BLaER1 treated with 17β-estradiol and CSF1 and Interleukin-3, amounts not matched to agents 10 nM and 100 nM (cell line): ENCODE measurements around the gene BUD31.

Experiments
- H3K27ac ChIP-seq, 11 experiments: shearing (Covaris generic); formaldehyde crosslinking; 2 replicates each; pipeline ENCODE4 v1.8.1; 2022
- H3K27me3 ChIP-seq, 11 experiments: shearing (Covaris generic); formaldehyde crosslinking; 2 replicates each; pipeline ENCODE4 v1.8.1; 2022
- H3K36me3 ChIP-seq, 11 experiments: shearing (Covaris generic); formaldehyde crosslinking; 2 replicates each; pipeline ENCODE4 v1.8.1; 2022
- H3K4me1 ChIP-seq, 10 experiments: shearing (Covaris generic); formaldehyde crosslinking; 2 replicates each; pipeline ENCODE4 v1.8.1; 2022
- H3K4me2 ChIP-seq, 11 experiments: shearing (Covaris generic); formaldehyde crosslinking; 2 replicates each; pipeline ENCODE4 v1.8.1; 2022
- H3K4me3 ChIP-seq, 10 experiments: shearing (Covaris generic); formaldehyde crosslinking; 2 replicates each; pipeline ENCODE4 v1.8.1; 2022
- H3K9ac ChIP-seq, 11 experiments: shearing (Covaris generic); formaldehyde crosslinking; 2 replicates each; pipeline ENCODE4 v1.8.1; 2022
- H3K9me3 ChIP-seq, 11 experiments: shearing (Covaris generic); formaldehyde crosslinking; replicated peaks in 1 of 11; 2 replicates each; pipeline ENCODE4 v1.8.1; 2022
- H4K20me1 ChIP-seq, 11 experiments: shearing (Covaris generic); formaldehyde crosslinking; 2 replicates each; pipeline ENCODE4 v1.8.1; 2022
- Cebpa-rat ChIP-seq, 11 experiments: shearing (Covaris generic); IDR thresholded peaks; 2 replicates each; pipeline ENCODE4 v1.8.1; 2022

The BUD31 gene

GRCh38 chr7:99440195-99440594, 31.4 kb downstream of the BUD31 start:
- no peaks in the 10 kb centered on the region for H3K27me3 ChIP-seq
- peak in 3 of 11 experiments; percentile 24 to 52 (median 44); a peak in 2 of 22 replicates for TF ChIP-seq Cebpa-rat (IDR thresholded peaks at IDR 0.05)
- H3K9ac ChIP-seq = peak overlapping the region; percentile 89 to 97 (median 93); a peak in 21 of 22 replicates
- peak overlapping the region in 2 of 11 experiments; percentile 80 to 88; a peak in 2 of 22 replicates for H3K27ac ChIP-seq
- peak overlapping the region; percentile 82 to 98 (median 94) for H3K4me2 ChIP-seq
- peaks cover 24 to 59% (median 40%) of the 10 kb centered on the region in 10 experiments for H3K4me1 ChIP-seq
- peaks cover 24 to 72% (median 50%) of the 10 kb centered on the region in 11 experiments for H3K36me3 ChIP-seq
- H4K20me1 ChIP-seq = peaks cover 11 to 87% (median 50%) of the 10 kb centered on the region in 11 experiments; a peak in 21 of 22 replicates
- no peaks in the 10 kb centered on the region for H3K9me3 ChIP-seq
- H3K4me3 ChIP-seq = peak overlapping the region; percentile 87 to 99 (median 94)

GRCh38 chr7:99446096-99446495, 37.3 kb downstream of the BUD31 start:
- no peak overlapping the region for H3K4me2 ChIP-seq
- H3K4me3 ChIP-seq = no peak overlapping the region
- H3K4me1 ChIP-seq = peaks cover 0 to 25% (median 7%) of the 10 kb centered on the region in 10 experiments; a peak in 11 of 20 replicates
- no peaks in the 10 kb centered on the region for H3K27me3 ChIP-seq
- no peak overlapping the region for H3K27ac ChIP-seq
- H3K9me3 ChIP-seq = no peaks in the 10 kb centered on the region
- H3K9ac ChIP-seq = no peak overlapping the region
- TF ChIP-seq Cebpa-rat (IDR thresholded peaks at IDR 0.05) = no peak
- H3K36me3 ChIP-seq = peaks cover 79 to 100% (median 96%) of the 10 kb centered on the region in 11 experiments
- peaks cover 24 to 90% (median 48%) of the 10 kb centered on the region in 11 experiments; a peak in 21 of 22 replicates for H4K20me1 ChIP-seq

GRCh38 chr7:99447943-99448342, 39.2 kb downstream of the BUD31 start:
- Histone ChIP-seq H3K4me3 (no peak overlapping the region), H3K9me3 (no peaks in the 10 kb centered on the region), H3K4me1 (peaks cover 0 to 6% (median under 1%) of the 10 kb centered on the region in 10 experiments; a peak in 7 of 20 replicates), H3K27ac (no peak overlapping the region), H3K27me3 (no peaks in the 10 kb centered on the region), H3K4me2 (no peak overlapping the region), H3K9ac (peak overlapping the region in 1 of 11 experiments; percentile 34; a peak in 1 of 22 replicates), H4K20me1 (peaks cover 38 to 92% (median 60%) of the 10 kb centered on the region in 11 experiments; a peak in 20 of 22 replicates), H3K36me3 (peaks cover 96 to 100% (median 100%) of the 10 kb centered on the region in 11 experiments)
- no peak for TF ChIP-seq Cebpa-rat (IDR thresholded peaks at IDR 0.05)

- Histone ChIP-seq H3K9ac (no peak overlapping the region), H3K4me3 (no peak overlapping the region), H3K4me2 (no peak overlapping the region), H3K4me1 (no peaks in the 10 kb centered on the region), H3K27me3 (no peaks in the 10 kb centered on the region), H3K27ac (no peak overlapping the region), H3K9me3 (no peaks in the 10 kb centered on the region), H3K36me3 (peaks cover 96 to 100% (median 100%) of the 10 kb centered on the region in 11 experiments), H4K20me1 (peaks cover 40 to 92% (median 63%) of the 10 kb centered on the region in 11 experiments; a peak in 21 of 22 replicates)
- TF ChIP-seq Cebpa-rat (IDR thresholded peaks at IDR 0.05) = no peak
These were observed 40.1 kb downstream of the BUD31 start for GRCh38 chr7:99448855-99449254.

- H3K36me3 ChIP-seq = peaks cover 98 to 100% (median 100%) of the 10 kb centered on the region in 11 experiments
- H3K4me2 ChIP-seq = no peak overlapping the region
- no peak overlapping the region for H3K4me3 ChIP-seq
- H3K27ac ChIP-seq = no peak overlapping the region
- no peaks in the 10 kb centered on the region for H3K27me3 ChIP-seq
- no peak overlapping the region for H3K9ac ChIP-seq
- TF ChIP-seq Cebpa-rat (IDR thresholded peaks at IDR 0.05) = no peak
- H3K4me1 ChIP-seq = no peaks in the 10 kb centered on the region
- H3K9me3 ChIP-seq = no peaks in the 10 kb centered on the region
- peaks cover 40 to 92% (median 67%) of the 10 kb centered on the region in 11 experiments; a peak in 21 of 22 replicates for H4K20me1 ChIP-seq
These were observed 40.6 kb downstream of the BUD31 start for GRCh38 chr7:99449326-99449725.

- Histone ChIP-seq H3K4me1 (no peaks in the 10 kb centered on the region), H3K4me3 (no peak overlapping the region), H3K27ac (no peak overlapping the region), H3K27me3 (no peaks in the 10 kb centered on the region), H3K9ac (no peak overlapping the region), H3K36me3 (peaks cover 98 to 100% (median 100%) of the 10 kb centered on the region in 11 experiments), H3K4me2 (no peak overlapping the region), H3K9me3 (no peaks in the 10 kb centered on the region), H4K20me1 (peaks cover 66 to 99% (median 93%) of the 10 kb centered on the region in 11 experiments)
- TF ChIP-seq Cebpa-rat (IDR thresholded peaks at IDR 0.05) = no peak
These were observed 43.2 kb downstream of the BUD31 start for GRCh38 chr7:99451936-99452335.

- TF ChIP-seq Cebpa-rat (IDR thresholded peaks at IDR 0.05) = no peak
- Histone ChIP-seq H3K27me3 (no peaks in the 10 kb centered on the region), H3K9me3 (no peaks in the 10 kb centered on the region), H3K36me3 (peaks cover 98 to 100% (median 100%) of the 10 kb centered on the region in 11 experiments), H3K9ac (no peak overlapping the region), H3K4me1 (no peaks in the 10 kb centered on the region), H3K27ac (no peak overlapping the region), H4K20me1 (peaks cover 71 to 100% (median 98%) of the 10 kb centered on the region in 11 experiments), H3K4me2 (no peak overlapping the region), H3K4me3 (no peak overlapping the region)
These were observed 43.8 kb downstream of the BUD31 start for GRCh38 chr7:99452541-99452940.

GRCh38 chr7:99453105-99453504, 44.3 kb downstream of the BUD31 start:
- Histone ChIP-seq H3K4me3 (no peak overlapping the region), H3K9ac (no peak overlapping the region), H4K20me1 (peaks cover 71 to 100% (median 99%) of the 10 kb centered on the region in 11 experiments), H3K27ac (no peak overlapping the region), H3K27me3 (no peaks in the 10 kb centered on the region), H3K9me3 (no peaks in the 10 kb centered on the region), H3K4me2 (no peak overlapping the region), H3K36me3 (peaks cover 98 to 100% (median 100%) of the 10 kb centered on the region in 11 experiments), H3K4me1 (0 out of 20 replicates have a peak, but pooled peaks cover 0 to under 1% (median 0%) of the 10 kb centered on the region in 10 experiments)
- TF ChIP-seq Cebpa-rat (IDR thresholded peaks at IDR 0.05) = no peak

- peaks cover 0 to 13% (median 8%) of the 10 kb centered on the region in 10 experiments; a peak in 8 of 20 replicates for H3K4me1 ChIP-seq
- no peaks in the 10 kb centered on the region for H3K27me3 ChIP-seq
- TF ChIP-seq Cebpa-rat (IDR thresholded peaks at IDR 0.05) = no peak
- no peak overlapping the region for H3K4me2 ChIP-seq
- H3K9ac ChIP-seq = no peak overlapping the region
- H3K27ac ChIP-seq = no peak overlapping the region
- no peak overlapping the region for H3K4me3 ChIP-seq
- H4K20me1 ChIP-seq = peaks cover 84 to 100% (median 100%) of the 10 kb centered on the region in 11 experiments
- H3K36me3 ChIP-seq = peaks cover 98 to 100% (median 100%) of the 10 kb centered on the region in 11 experiments
- no peaks in the 10 kb centered on the region for H3K9me3 ChIP-seq
These were observed 47.1 kb downstream of the BUD31 start for GRCh38 chr7:99455874-99456273.
